ENCODE results near the gene CMTR1. TPM values are rescaled to one million over a fixed set of nuclear protein-coding genes. Genes with fewer than 3 reads are reported as not detected.

The CMTR1 gene
- total and polyA plus RNA-seq, 2 of the 13 experiments (the other 11 are each of a cell fraction or from before 2014, with no cell fraction given), result 19.7 to 55.2 TPM

- WGBS (ENCODE audit: low lambda C conversion rate), result 67% methylated on average over 7 of the region's 20 CpGs
- ChIA-PET POLR2A (no interaction called here), CTCF (ENCODE audit: low intra/inter-chr PET ratio, low total read pairs) (interaction anchor here (0.7 to 3.1 kb wide), 6 partner anchors 59 to 208 kb away, joined by 3 to 28 read pairs (median 4); no protein-coding TSS in a partner anchor)
- Histone ChIP-seq H3K4me1 (ENCODE audit: insufficient read depth, low read length) (no peaks in the 10 kb centered on the region), H3K36me3 (replicated peaks in 1 of 2; ENCODE audit: control insufficient read depth in 1 of 2, insufficient read depth in 2 of 2, low read length in 2 of 2) (peaks cover 31 to 37% of the 10 kb centered on the region in 2 experiments), H3K79me2 (ENCODE audit: insufficient read depth, low read length) (no peaks in the 10 kb centered on the region), H3K4me3 (replicated peaks in 1 of 3; ENCODE audit: insufficient read depth in 1 of 3, low read depth in 2 of 3, low read length in 3 of 3) (no peak overlapping the region), H3K9me3 (ENCODE audit: low read length) (no peaks in the 10 kb centered on the region), H3K9ac (ENCODE audit: insufficient read depth, low read depth, low read length) (no peak overlapping the region), H4K20me1 (ENCODE audit: insufficient read depth, low read length) (no peaks in the 10 kb centered on the region), H3K4me2 (ENCODE audit: low read depth, low read length) (no peak overlapping the region), H3K27me3 (ENCODE audit: control insufficient read depth in 1 of 2, insufficient read depth in 2 of 2, low read length in 2 of 2) (no peaks in the 10 kb centered on the region), H3K27ac (ENCODE audit: extremely low read length, insufficient read depth, low read length) (no peak overlapping the region), H2AFZ (ENCODE audit: low read length) (no peak overlapping the region)
- peak; percentile 87 for ATAC-seq
- no peak for FAIRE-seq
- BruUV-seq (replicated peaks), result no TSS peak
- in situ Hi-C loops (cut with HindIII; ENCODE audit: extremely low pct_ligation_motif_present, low pct_unique_long_range_greater_than_20kb) (no loop called here), intact Hi-C loops (cut with micrococcal nuclease; ENCODE audit: unreplicated experiment) (loop anchor here (1.0 to 5.0 kb wide), 2 partner anchors 82 to 208 kb away; no protein-coding TSS in a partner anchor)
- peak; percentile 18 for DNase-seq (ENCODE audit: low spot score)
- TF ChIP-seq RBM39 (IDR thresholded peaks at IDR 0.05; ENCODE audit: low read depth, low read length, poor library complexity, severe bottlenecking), result peak; percentile 16
- TF ChIP-seq ZNF263 (CRISPR knock-in tag; IDR thresholded peaks at IDR 0.05), result peak; percentile 83
- TF ChIP-seq CTCF (CRISPR knock-in tag; IDR thresholded peaks at IDR 0.05), result peak; percentile 92
- no peak for TF ChIP-seq JUNB (CRISPR knock-in tag; IDR thresholded peaks at IDR 0.05; ENCODE audit: borderline replicate concordance)
- TF ChIP-seq REL (CRISPR knock-in tag; conservative IDR thresholded peaks at IDR 0.05), result no peak
- 0 out of 2 replicates have a peak, but pooled peaks have one; percentile 29 for TF ChIP-seq ZNF619 (CRISPR knock-in tag; IDR thresholded peaks at IDR 0.05)
- TF ChIP-seq ZNF710 (CRISPR knock-in tag; IDR thresholded peaks at IDR 0.05; ENCODE audit: borderline replicate concordance), result 0 out of 2 replicates have a peak, but pooled peaks have one; percentile 21
- peak; percentile 41; the same call in 1 of the 2 replicates for TF ChIP-seq GABPB1 (CRISPR knock-in tag; IDR thresholded peaks at IDR 0.05)
- 0 out of 2 replicates have a peak, but pooled peaks have one; percentile 15 for TF ChIP-seq TFDP2 (CRISPR knock-in tag; IDR thresholded peaks at IDR 0.05)
- no peak for TF ChIP-seq MYNN (CRISPR knock-in tag; IDR thresholded peaks at IDR 0.05; ENCODE audit: low read depth)
- TF ChIP-seq STAG1 (CRISPR knock-in tag; IDR thresholded peaks at IDR 0.05), result peak; percentile 90
- no peak for TF ChIP-seq ZNF333 (CRISPR knock-in tag; IDR thresholded peaks at IDR 0.05; ENCODE audit: borderline replicate concordance)
- no peak for TF ChIP-seq MLX (CRISPR knock-in tag; IDR thresholded peaks at IDR 0.05)
Measured at GRCh38 chr6:37483917-37484785, 51.1 kb downstream of the CMTR1 start.

Data from HepG2 (cell line).